Activated naive CD4-positive, alpha-beta T cell treated with anti-CD3 and anti-CD28 coated beads, Interleukin-2, amount 10 ng/mL, durations not matched to agents 5 hours and 36 hours (primary cell): Measurements from ENCODE around the gene HMBS. TPM values are rescaled to one million over a fixed set of nuclear protein-coding genes. Genes with fewer than 3 reads are reported as not detected.

Experiments
- total RNA-seq, 2 experiments: library from RNA; stranded (reverse); gene quantifications; one replicate each; pipeline ENCODE4 v1.2.3, GENCODE V29; 2021

HMBS gene
- total RNA-seq: 10 to 100 TPM; 16.4 to 16.7 TPM

DNA sequence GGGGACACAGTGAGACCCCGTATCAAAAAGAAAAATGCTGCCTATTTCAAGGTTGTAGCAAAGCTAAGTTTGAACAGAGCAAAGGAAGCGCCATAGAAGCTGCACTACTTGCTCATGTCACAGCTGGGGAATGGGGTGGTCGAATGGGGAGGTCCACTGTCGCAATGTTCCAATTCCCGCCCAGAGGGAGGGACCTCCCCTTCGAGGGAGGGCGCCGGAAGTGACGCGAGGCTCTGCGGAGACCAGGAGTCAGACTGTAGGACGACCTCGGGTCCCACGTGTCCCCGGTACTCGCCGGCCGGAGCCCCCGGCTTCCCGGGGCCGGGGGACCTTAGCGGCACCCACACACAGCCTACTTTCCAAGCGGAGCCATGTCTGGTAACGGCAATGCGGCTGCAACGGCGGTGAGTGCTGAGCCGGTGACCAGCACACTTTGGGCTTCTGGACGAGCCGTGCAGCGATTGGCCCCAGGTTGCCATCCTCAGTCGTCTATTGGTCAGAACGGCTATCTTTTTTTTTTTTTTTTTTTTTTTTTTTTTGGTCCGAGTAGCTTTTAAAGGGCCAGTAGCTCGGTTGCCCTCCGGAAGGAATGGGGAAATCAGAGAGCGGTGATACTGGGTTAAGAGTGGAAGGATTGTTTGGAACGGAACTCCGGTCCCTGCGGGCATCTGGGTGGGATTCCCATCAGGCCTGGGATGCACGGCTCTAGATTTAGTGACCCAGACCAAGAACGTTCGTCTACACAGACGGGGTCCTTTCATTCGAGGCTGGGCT is at the start of gene HMBS:
TSS of gene HMBS (plus strand) at position 219 of the 774 bp plus-strand sequence. CDS start at position 372, 153 bp downstream.

DNA sequence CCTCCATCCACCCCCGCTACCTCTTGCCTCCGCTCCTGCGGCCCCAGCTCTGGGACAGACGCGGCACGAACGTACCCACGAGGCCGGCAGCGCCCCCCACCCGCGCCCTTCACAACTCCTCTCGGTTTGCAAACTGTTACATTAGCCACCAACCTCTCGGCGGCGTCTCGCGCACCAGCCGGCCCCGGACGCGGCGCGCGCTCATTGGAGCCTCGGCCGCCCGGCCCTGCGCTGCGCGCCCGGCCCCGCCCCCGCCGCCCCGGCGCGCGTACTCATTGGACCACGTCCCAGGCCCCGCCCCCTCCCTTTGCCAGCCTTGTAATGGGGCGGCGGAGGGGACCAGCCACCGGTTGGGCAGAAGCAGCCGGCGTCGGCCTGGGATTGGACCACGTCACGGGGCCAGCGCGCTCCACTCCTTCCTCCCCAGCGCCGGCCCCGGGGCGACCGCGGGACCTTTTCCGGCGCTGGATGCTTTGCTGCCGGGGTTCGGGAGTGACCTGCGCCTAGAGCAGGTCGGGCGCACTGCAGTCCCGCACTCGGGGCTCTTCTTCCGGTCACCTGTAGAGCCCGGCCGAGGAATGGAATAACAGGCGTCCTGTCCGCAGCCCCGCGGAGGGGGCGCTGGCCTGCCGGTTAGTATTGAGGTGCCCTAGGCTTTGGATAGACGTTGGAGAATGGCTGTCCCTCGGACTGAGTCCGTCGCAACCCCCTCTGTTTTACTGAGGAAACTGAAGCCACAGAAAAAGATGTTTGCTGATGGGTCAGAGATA is 27.5 kb upstream of the HMBS start, which contains the start of gene HYOU1:
TSS of gene HYOU1 (minus strand) at position 206 of the 770 bp plus-strand sequence. CDS start 1,045 bp downstream, outside the sequence.

DNA sequence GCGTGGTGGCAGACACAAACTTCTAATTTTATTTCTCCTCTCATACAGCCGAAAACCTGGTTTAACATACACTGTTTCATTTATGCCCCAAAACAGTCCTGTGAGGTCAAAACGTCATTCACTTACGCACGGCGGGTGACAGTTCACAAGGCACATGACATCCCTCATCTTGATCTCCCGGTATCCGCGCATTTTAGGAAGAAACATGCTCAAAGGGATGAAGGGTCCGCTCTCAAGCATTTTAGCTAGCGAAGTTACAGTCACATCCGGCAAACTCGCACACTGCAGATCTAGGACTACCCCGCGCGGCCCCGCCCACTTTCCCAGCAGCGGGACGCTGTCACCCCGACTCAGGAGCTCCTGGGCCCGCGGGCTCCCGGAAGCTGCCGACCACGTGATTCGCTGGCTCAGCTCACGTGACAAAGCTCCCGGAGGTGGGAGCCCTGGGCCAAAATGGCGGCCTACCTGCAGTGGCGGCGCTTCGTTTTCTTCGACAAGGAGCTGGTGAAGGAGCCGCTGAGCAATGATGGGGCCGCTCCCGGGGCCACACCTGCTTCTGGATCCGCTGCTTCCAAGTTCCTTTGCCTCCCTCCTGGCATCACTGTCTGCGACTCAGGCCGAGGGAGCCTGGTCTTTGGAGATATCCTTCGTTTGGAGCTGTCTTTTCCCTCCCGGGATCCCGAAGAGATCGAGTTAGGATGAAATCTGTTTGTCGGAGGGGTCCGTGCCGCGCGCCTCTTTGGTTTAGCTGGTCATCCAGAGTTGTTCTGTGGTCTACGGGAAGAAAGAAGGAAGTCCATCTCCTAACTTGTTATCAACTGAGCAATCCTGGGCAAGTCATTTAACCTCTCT is 17.1 kb upstream of the HMBS start, which contains the start of gene VPS11:
TSS of gene VPS11 (plus strand) at position 448 of the 852 bp plus-strand sequence. CDS start at position 454, 6 bp downstream.

GRCh38 chr11:119101759-119102423 is 17.2 kb downstream of the HMBS start, which contains the start of gene DPAGT1:
Gene DPAGT1 (minus strand): TSS chr11:119101853. CDS start chr11:119101655, 198 bp downstream.

GRCh38 chr11:119106564-119107537 is 22.2 kb downstream of the HMBS start, which contains the start of gene C2CD2L:
Gene C2CD2L (plus strand): TSS chr11:119107344. CDS start chr11:119107742, 398 bp downstream.

DNA sequence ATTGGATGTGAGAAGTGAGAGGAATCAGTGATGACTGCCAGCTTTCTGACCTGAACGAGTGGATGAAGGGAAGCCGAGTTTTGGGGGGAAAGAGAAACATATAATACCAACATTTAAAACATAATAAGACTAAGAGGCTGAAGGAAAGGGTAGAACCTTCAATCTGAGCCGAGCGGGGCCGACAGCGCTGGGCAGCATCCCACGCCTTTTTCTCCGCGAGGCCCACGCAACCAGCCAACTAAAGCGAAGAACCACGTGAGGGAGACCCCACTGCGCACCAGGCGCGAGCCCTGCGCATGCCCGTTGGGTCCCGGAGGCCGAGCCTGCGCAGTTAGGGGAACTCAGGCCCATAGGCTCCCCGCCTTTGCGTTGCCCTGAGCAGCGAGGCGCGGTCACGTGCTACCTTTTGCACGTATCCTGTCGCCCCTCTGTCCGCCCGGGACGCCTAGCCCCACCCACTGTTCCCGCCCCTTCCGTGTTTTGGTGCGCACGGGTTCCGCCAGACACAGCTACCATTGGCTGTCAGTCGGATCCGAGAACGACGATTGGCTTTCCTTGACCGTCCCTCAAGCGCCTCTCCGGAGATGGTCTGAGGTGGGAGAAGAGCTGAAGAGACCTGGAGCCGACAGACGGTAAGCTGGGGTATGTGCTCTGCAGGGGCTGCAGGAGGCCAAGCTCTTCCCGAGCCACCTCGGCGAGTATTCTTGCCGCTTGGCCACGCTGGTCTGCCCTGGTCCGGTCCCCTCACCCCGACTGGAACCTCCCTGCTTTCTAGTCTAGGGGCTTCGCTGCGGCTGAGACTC is 36.5 kb downstream of the HMBS start, which contains the start of gene HINFP:
TSS of gene HINFP (plus strand) at position 573 of the 803 bp plus-strand sequence. CDS start 5,365 bp downstream, outside the sequence.

Other genes with a start within 250 kb of the HMBS start
- gene CXCR5, start 201.0 kb upstream of the HMBS start, total RNA-seq: under 1 TPM; 0.17 to 0.20 TPM
- 10 to 100 TPM; 96.7 to 99.1 TPM for gene BCL9L, start 159.0 kb upstream of the HMBS start, total RNA-seq
- gene UPK2, start 128.6 kb upstream of the HMBS start, total RNA-seq: not detected
- not detected for gene FOXR1, start 113.1 kb upstream of the HMBS start, total RNA-seq
- 10 to 100 TPM; 41.0 to 47.5 TPM for gene CENATAC, start 86.7 kb upstream of the HMBS start, total RNA-seq
- gene RPS25, start 66.5 kb upstream of the HMBS start, total RNA-seq: 1,000 to 10,000 TPM; 1,829 to 1,882 TPM
- 10 to 100 TPM; 49.5 to 54.4 TPM for gene TRAPPC4, start 66.1 kb upstream of the HMBS start, total RNA-seq
- 10 to 100 TPM; 20.0 to 20.4 TPM for gene SLC37A4, start 54.0 kb upstream of the HMBS start, total RNA-seq
- 100 to 1,000 TPM; 111 to 123 TPM for gene HYOU1, start 27.7 kb upstream of the HMBS start, total RNA-seq
- gene VPS11, start 17.1 kb upstream of the HMBS start, total RNA-seq: 10 to 100 TPM; 34.2 to 36.2 TPM
- gene DPAGT1, start 17.0 kb downstream of the HMBS start, total RNA-seq: 10 to 100 TPM; 46.7 to 49.2 TPM
- 10 to 100 TPM; 28.3 to 28.4 TPM for gene C2CD2L, start 22.5 kb downstream of the HMBS start, total RNA-seq
- 10 to 100 TPM; 47.6 to 48.7 TPM for gene HINFP, start 36.7 kb downstream of the HMBS start, total RNA-seq
- not detected for gene ABCG4, start 64.2 kb downstream of the HMBS start, total RNA-seq
- gene NLRX1, start 83.8 kb downstream of the HMBS start, total RNA-seq: 10 to 100 TPM; 24.2 to 24.3 TPM
- gene NHERF4, start 100.6 kb downstream of the HMBS start, total RNA-seq: under 1 TPM; 0.51 to 0.81 TPM
- gene CBL, start 121.5 kb downstream of the HMBS start, total RNA-seq: 10 to 100 TPM; 41.3 to 47.0 TPM
- 1 to 10 TPM; 1.1 to 1.5 TPM for gene MCAM, start 232.2 kb downstream of the HMBS start, total RNA-seq
- gene RNF26, start 249.6 kb downstream of the HMBS start, total RNA-seq: 10 to 100 TPM; 29.8 to 30.5 TPM